GM18861 (cell line): Measurements from ENCODE around the gene LVRN.
"Not testable (repeated sequence)": the region's sequence is repeated elsewhere in the genome, so short reads cannot be mapped to it uniquely, and the experiment has no call there.

ENCODE experiments used
- ATAC-seq: cut with Tn5 transposase; IDR thresholded peaks from one replicate; pipeline ENCODE4 v1.9.1; 2021; ENCODE audit not compliant: unreplicated experiment

The LVRN gene

GRCh38 chr5:115962239-115962564, at the start of gene LVRN:
Gene LVRN, plus strand, starts transcription at chr5:115962475. Its CDS starts 143 bp downstream, at chr5:115962618.
- no peak for ATAC-seq

GRCh38 chr5:115913623-115914400, 48.5 kb upstream of the LVRN start:
- not testable (repeated sequence) for ATAC-seq

GRCh38 chr5:115920171-115920725, 42.0 kb upstream of the LVRN start:
- ATAC-seq: no peak

GRCh38 chr5:115928578-115929407, 33.5 kb upstream of the LVRN start:
- not testable (repeated sequence) for ATAC-seq

- not testable (repeated sequence) for ATAC-seq
Measured at GRCh38 chr5:115930171-115930570, 32.1 kb upstream of the LVRN start.

GRCh38 chr5:115930630-115931337, 31.5 kb upstream of the LVRN start:
- ATAC-seq: no peak

DNA sequence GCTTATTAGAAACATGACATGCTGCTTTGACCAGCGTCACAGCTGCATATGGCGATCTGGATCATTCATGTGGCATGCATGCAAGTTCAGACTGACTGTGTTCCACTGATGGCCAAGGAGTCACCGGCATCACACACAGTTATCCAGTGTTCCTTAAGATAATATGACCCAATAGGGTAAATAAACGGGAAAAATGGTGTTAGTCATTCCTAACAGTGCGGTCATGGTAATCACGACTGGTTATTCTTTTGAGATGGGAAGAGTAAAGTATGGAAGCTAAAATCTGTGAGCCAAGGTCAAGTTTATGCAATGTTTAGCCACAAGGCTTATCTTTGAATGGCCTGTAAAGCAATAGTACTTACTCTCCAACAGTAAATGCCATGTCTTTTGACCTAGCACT, 29.3 kb upstream of the LVRN start:
- no peak for ATAC-seq

DNA sequence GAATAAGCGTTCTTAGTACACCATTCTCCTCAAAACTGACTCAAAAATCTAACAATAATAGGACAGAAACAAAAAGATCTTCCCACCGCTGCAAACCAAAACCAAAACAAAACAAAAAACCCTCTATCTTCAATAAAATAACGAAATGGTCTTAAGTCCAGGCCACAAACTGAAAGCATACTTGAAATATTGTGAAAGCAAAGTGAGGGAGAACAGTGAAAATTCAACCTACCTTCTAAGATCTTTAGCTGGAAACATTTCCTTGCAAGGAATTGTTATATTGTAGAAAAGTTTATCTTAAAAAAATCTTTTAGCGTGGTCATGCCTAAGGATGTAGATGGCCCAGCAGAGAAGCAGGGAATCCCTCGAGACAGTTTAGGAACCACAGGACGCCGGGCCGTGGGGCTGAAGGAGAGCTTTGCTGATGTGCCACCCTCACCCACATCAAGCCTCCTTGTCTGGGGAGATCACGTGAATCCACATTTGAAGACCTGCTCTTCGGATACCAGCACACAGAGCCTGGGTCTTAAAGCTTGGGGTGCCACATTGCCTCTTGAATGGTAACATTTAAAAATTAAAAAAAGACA, 27.8 kb upstream of the LVRN start:
- ATAC-seq: no peak

DNA sequence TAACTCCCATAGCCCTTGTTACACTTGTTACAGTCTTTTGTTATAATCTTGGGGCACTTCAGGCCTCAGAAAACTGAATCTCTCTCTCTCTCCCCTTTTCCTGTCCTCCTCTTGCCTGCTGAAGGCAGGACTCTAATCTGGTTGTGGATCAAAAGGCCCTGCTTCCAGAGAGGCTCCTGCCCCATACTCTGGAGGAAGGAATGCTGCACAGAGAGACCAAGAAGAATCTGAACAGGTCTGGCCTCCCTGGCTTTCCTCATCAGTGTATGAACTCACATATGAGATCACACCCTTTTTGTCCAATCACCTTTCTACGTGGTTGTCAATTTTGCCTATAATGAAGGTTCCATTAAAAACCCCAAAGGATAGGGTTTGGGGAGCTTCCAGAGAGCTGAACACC, 26.2 kb upstream of the LVRN start:
- ATAC-seq: no peak

- no peak for ATAC-seq
Measured at GRCh38 chr5:115939059-115939458, 23.2 kb upstream of the LVRN start.

- no peak for ATAC-seq
Measured at GRCh38 chr5:115940080-115940810, 22.0 kb upstream of the LVRN start.

GRCh38 chr5:115941051-115941675, 21.1 kb upstream of the LVRN start:
- no peak for ATAC-seq

DNA sequence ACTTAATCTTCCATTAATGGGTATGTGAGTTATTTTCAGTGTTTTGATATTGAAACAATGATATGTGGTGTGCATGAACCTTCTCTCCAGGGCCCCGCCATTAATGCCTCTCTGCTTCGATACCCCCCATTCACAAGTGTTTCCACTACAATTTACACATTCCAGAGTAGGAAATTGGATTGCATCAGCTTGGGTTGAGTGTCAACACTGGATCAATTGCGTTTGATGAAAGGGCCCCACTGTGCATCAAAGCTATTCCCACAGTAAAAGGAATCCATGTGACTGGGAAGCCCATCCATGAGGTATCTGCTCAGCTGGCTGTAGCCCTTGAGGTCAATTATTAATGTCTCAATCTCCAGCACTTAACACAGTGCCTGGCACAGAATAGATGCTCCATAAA, 17.8 kb upstream of the LVRN start:
- no peak for ATAC-seq

GRCh38 chr5:115946655-115947054, 15.6 kb upstream of the LVRN start:
- ATAC-seq: no peak

- no peak for ATAC-seq
Measured at GRCh38 chr5:115947260-115947659, 15.0 kb upstream of the LVRN start.

GRCh38 chr5:115948091-115948534, 14.2 kb upstream of the LVRN start:
- ATAC-seq: no peak

DNA sequence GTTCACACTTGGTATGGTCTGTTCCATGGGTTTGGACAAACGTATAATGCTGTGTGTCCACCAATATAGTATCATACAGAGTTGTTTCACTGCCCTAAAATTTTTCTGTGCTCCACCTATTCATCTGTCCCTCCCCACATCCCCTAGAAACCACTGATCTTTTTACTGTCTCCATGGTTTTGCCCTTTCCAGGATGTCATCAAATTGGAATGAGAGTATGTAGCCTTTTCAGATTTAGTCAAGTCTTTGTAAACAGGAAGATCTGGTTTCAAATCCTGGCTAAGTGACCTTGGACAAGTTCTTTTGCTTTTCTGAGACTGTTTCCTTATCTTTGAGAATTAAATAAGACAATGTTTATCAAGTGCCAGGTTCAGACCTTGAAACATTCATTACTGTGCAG, 13.2 kb upstream of the LVRN start:
- ATAC-seq: no peak

DNA sequence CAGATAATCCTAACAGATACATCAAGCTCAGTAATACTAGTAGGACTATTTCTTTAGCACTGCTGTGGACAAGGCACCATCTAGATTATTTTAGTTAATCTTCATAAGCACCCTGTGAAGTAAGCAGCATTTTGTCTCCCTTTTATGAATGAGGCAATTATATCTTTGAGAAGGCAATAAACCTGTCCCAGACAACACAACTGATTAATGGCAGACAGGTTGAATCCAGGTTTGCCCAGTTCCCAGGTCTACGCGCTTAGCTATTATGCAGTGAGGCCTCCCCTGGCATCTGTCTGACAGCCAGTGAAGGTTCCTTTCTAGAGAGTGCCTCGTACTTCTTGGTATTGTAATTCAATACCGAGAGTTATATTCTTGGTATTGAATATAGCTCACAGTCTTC, 9.7 kb upstream of the LVRN start:
- ATAC-seq: no peak

DNA sequence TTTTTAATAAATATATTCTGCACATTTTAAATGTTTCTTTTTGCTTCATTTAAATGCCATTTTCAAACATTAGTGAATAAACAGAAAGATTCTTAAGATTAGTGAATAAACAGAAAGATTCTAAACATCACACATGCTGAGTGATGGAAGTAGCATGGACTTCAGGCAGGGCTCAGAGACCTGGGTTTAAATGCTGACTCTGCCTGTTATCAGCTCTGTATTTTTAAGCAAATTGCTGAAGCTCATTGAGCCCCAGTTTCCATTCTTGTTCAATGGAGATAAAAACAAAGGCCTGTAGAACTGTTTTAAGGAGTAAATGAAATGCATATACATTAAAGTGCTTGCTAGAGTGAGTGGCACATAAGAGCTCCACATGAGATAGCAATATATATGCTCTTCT, 8.1 kb upstream of the LVRN start:
- no peak for ATAC-seq

GRCh38 chr5:115956957-115957356, 5.3 kb upstream of the LVRN start:
- no peak for ATAC-seq
